ENCODE results near the gene MIPOL1. TPM values are rescaled to one million over a fixed set of nuclear protein-coding genes. Genes with fewer than 3 reads are reported as not detected.
"Not testable (repeated sequence)": the region's sequence is repeated elsewhere in the genome, so short reads cannot be mapped to it uniquely, and the experiment has no call there.

Gene MIPOL1
- total and polyA plus RNA-seq, 4 donors, result 0.51 to 6.6 (median 1.9) TPM

DNA sequence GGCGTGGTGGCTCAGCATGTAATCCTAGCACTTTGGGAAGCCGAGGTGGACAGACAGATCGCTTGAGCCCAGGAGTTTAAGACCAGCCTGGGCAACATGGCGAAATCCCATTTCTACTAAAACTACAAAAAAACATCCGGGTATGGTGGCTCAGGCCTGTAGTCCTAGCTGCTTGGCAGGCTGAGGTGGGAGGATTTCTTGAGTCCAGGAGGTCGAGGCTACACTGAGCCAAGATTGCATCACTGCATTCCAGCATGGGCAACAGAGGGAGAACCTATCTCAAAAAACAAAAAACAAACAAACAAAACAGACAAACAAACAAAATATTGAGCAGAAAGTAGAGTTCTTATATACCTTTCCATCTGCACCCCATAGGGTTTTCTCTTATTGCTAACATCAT lies 16.3 kb upstream of the MIPOL1 start:
- no peak overlapping the region for H3K4me3 ChIP-seq (ENCODE audit: low read depth in 1 of 3, low read length in 3 of 3)
- no peaks in the 10 kb centered on the region for H3K36me3 ChIP-seq (ENCODE audit: control insufficient read depth in 4 of 4, insufficient read depth in 3 of 4, low read depth in 1 of 4, low read length in 3 of 4)
- H3K27me3 ChIP-seq (ENCODE audit: control insufficient read depth in 4 of 4, insufficient read depth in 4 of 4, low read length in 3 of 4), result no peaks in the 10 kb centered on the region
- no peak for DNase-seq (ENCODE audit: low spot score)
- no peak overlapping the region for H3K27ac ChIP-seq (ENCODE audit: low read depth in 1 of 2, low read length in 2 of 2)
- H3K9me3 ChIP-seq (ENCODE audit: control insufficient read depth in 4 of 4, low read length in 3 of 4), result no peaks in the 10 kb centered on the region
- no peak overlapping the region for H3K9ac ChIP-seq (ENCODE audit: low read depth in 1 of 2, low read length in 2 of 2)
- peaks cover 0 to 5% (median 0%) of the 10 kb centered on the region in 4 donors for H3K4me1 ChIP-seq (ENCODE audit: control insufficient read depth in 4 of 4, insufficient read depth in 4 of 4, low read length in 3 of 4)
- no peak for TF ChIP-seq TAF1 (conservative IDR thresholded peaks at IDR 0.05)
- no peak for TF ChIP-seq ZBTB33 (IDR thresholded peaks at IDR 0.05)
- no peak for TF ChIP-seq EGR1 (IDR thresholded peaks at IDR 0.05; ENCODE audit: low read depth in 2 of 2)
- TF ChIP-seq FOXA2 (IDR thresholded peaks at IDR 0.05), result no peak
- no peak for TF ChIP-seq YY1 (IDR thresholded peaks at IDR 0.05)
- 76% methylated on average over 6 of the region's 6 CpGs for whole genome bisulfite sequencing

DNA sequence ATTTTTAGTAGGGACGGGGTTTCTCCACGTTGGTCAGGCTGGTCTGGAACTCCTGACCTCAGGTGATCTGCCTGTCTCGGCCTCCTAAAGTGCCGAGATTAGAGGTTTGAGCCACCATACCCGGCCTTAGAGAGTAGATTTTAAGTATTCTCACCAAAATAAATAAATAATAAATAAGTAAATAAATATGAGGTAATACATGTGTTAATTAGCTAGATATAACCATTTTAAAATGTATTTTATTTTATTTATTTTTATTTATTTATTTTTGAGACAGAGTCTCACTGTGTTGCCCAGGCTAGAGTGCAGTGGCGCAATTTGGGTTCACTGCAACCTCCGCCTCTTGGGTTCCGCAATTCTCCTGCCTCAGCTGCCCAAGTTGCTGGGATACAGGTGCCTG lies 13.2 kb upstream of the MIPOL1 start:
- H3K9ac ChIP-seq (ENCODE audit: low read depth in 1 of 2, low read length in 2 of 2); H3K4me1 ChIP-seq (ENCODE audit: control insufficient read depth in 4 of 4, insufficient read depth in 4 of 4, low read length in 3 of 4); H3K27me3 ChIP-seq (ENCODE audit: control insufficient read depth in 4 of 4, insufficient read depth in 4 of 4, low read length in 3 of 4); H3K36me3 ChIP-seq (ENCODE audit: control insufficient read depth in 4 of 4, insufficient read depth in 3 of 4, low read depth in 1 of 4, low read length in 3 of 4); H3K9me3 ChIP-seq (ENCODE audit: control insufficient read depth in 4 of 4, low read length in 3 of 4); H3K4me3 ChIP-seq (ENCODE audit: low read depth in 1 of 3, low read length in 3 of 3); DNase-seq (ENCODE audit: low spot score); H3K27ac ChIP-seq (ENCODE audit: low read depth in 1 of 2, low read length in 2 of 2): not testable (repeated sequence)
- 92% methylated on average over 8 of the region's 8 CpGs for WGBS

DNA sequence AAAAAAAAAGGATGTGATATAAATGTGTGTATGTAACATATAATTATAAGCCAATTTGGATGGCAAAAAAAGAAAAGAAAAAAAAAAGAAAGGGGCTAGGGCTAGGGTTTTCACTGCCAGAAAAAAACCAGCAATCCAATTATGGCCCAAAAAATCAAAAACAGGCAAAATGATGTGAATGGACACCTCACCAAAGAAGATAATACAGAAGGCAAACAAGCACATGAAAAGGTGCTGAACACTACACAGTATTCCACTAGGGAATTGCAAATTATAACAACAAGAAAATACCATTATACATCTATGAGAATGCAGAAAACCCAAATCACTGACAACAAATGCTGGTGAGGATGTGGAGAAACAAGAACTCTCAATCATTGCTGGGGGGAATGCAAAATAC lies 12.1 kb upstream of the MIPOL1 start:
- no peak for DNase-seq (ENCODE audit: low spot score)
- Histone ChIP-seq H3K9me3 (ENCODE audit: control insufficient read depth in 4 of 4, low read length in 3 of 4) (no peaks in the 10 kb centered on the region), H3K4me1 (ENCODE audit: control insufficient read depth in 4 of 4, insufficient read depth in 4 of 4, low read length in 3 of 4) (peaks cover 0 to 5% (median 0%) of the 10 kb centered on the region in 4 donors), H3K4me3 (ENCODE audit: low read depth in 1 of 3, low read length in 3 of 3) (no peak overlapping the region), H3K27me3 (ENCODE audit: control insufficient read depth in 4 of 4, insufficient read depth in 4 of 4, low read length in 3 of 4) (no peaks in the 10 kb centered on the region), H3K9ac (ENCODE audit: low read depth in 1 of 2, low read length in 2 of 2) (no peak overlapping the region), H3K36me3 (ENCODE audit: control insufficient read depth in 4 of 4, insufficient read depth in 3 of 4, low read depth in 1 of 4, low read length in 3 of 4) (no peaks in the 10 kb centered on the region), H3K27ac (ENCODE audit: low read depth in 1 of 2, low read length in 2 of 2) (no peak overlapping the region)
- TF ChIP-seq CTCF (IDR thresholded peaks at IDR 0.05; ENCODE audit: low read depth, low read length, missing input control) (no peak), GABPA (IDR thresholded peaks at IDR 0.05 in 1 of 2, conservative IDR thresholded peaks at IDR 0.05 in 1 of 2) (no peak), ATF3 (IDR thresholded peaks at IDR 0.05) (no peak), HNF4A (conservative IDR thresholded peaks at IDR 0.05) (no peak), MAX (IDR thresholded peaks at IDR 0.05) (no peak), EGR1 (IDR thresholded peaks at IDR 0.05; ENCODE audit: low read depth in 2 of 2) (no peak), HNF4G (IDR thresholded peaks at IDR 0.05) (no peak), REST (IDR thresholded peaks at IDR 0.05) (no peak), FOXA2 (IDR thresholded peaks at IDR 0.05) (no peak), ZBTB33 (IDR thresholded peaks at IDR 0.05) (no peak), SP1 (IDR thresholded peaks at IDR 0.05) (no peak), TAF1 (conservative IDR thresholded peaks at IDR 0.05) (no peak), RXRA (IDR thresholded peaks at IDR 0.05) (no peak), RAD21 (IDR thresholded peaks at IDR 0.05) (no peak), JUND (IDR thresholded peaks at IDR 0.05) (no peak)
